Limb (tissue), 2 donors: ENCODE data around the gene RGS19.

ENCODE experiments used
- DNase-seq, 2 donors: peaks; one replicate each; pipeline ENCODE4 v3.0.0-alpha.2; 2016; ENCODE audit errors: extremely low spot score in 2 of 2

RGS19 gene

DNA sequence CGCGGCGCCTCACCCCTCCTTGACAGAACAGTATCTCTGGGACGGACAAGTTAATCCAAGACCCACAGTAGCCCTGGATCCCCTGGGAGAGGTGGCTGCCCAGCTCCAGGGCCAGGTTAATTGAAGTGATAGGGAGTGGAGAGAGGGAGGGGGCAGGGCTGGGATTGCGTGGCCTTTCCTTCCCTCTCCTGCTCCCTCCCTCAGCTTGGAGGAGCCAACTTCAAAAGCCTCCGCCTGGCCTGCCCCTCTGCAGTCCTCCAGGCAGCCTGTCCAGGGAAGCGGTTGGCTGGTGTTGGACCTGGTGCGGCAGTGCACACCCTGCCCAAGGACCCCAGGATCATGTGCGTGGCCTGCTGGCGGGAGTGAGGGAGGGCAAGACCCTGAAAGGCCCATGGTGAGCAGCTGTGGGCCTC, 43.4 kb downstream of the RGS19 start, which contains the start of gene C20orf204:
Gene C20orf204, plus strand, starts transcription at position 250 of the 413 bp plus-strand sequence. Its CDS starts 142 bp downstream, at position 392.
- DNase-seq, result no peak

DNA sequence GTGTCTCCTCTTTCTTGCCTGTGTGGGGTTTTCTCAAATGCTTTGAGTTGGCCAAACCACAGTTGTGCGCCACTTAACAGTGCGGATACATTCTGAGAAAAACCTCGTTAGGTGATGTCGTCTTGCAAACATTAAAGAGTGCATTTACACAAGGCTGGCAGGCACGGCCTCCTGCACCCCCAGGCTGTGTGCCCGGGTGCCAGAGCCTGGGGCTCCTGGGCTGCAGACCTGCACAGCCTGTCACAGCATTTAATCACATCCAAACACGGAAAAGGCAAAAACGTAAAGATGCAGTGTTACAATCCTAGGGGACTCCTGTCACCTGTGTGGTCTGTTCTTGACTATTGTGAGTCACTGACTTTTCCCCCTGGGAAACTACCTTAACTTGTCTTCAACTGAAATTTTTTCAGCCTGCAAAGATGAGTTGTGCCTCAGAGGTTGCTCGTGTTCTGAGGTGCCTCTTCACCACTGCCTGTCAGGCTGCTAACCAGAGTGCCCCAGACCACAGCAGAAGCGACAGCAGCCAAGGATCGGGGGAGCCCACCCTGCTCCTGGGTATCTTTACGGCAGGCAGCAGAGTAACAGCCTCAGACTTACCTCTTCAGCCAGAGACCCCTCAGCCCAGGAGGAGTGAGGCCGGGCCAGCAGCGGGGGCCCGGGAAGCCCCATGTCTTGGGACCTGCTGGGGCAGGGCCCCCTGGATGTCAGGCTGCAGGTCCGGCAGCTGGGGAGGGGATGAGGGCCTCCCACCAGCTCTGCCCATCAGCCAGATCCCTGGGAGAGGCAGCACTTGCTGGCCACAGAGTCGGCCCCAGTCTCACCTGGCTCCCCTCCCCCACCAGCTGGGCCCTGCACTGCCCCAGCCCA, 44.0 kb downstream of the RGS19 start:
- DNase-seq, result no peak

DNA sequence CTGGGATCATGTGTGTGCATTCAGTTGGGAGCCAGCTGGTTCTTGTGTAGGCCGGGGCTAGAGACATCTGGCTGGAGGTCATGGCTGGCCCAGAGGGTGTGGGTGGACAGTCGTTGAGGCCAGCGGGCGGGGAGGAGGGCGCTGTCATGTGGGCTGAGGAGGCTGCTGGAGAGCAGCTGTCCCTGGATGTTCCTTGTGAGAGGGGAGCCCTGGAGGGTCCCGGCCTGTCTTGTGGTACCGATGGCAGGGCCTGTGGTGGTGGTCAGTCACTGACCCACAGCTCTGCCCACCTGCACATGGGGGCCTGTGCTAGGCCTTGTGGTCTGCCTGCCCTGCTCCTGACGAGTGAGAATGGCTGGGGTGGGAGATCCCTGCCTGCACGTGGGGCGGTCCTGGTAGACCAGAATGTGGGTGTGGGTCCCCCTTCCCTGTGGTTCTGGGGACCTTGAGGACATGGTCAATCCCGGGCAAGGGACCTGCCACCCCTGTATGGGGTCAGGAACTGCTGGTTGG, 45.3 kb downstream of the RGS19 start:
- DNase-seq, result no peak

DNA sequence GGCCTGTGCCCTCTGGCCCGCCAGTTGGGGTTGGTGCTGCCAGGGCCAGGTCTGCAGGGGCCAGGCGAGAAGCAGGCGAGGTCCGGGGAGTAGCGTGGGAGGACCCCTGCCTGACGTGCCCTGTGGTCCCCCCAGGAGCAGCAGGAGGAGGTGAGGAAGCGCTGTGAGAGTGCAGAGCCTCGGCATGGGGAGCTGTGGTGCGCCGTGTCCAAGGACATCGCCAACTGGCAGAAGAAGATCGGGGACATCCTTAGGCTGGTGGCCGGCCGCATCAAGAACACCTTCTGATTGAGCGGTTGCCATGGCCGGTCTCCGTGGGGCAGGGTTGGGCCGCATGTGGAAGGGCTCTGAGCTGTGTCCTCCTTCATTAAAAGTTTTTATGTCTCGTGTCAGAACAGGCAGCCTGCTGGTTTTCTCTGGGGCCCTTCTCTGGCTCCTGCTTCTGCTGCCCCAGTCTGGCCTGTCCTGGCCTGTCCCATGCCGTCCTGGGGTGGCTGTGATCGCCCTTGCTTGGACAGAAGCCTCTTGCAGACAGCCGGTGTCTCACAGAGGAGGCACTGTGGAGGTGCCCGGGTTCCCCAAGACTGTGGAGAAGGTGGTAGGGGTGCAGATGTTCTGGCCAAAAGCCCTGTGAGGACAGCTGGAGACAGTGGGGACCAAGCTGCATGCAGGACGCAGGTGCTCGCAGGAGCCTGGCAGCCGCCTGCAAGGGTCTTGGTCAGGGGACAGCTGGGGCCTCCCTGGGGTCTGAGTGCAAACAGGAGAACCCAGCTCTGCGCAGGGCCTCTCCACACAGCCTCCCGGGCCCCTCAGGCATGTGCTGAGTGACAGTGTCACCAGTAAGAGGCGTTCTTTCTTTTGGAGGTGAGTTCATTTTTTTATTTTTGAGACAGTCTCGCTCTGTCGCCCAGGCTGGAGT, 46.4 kb downstream of the RGS19 start:
- DNase-seq, result no peak

DNA sequence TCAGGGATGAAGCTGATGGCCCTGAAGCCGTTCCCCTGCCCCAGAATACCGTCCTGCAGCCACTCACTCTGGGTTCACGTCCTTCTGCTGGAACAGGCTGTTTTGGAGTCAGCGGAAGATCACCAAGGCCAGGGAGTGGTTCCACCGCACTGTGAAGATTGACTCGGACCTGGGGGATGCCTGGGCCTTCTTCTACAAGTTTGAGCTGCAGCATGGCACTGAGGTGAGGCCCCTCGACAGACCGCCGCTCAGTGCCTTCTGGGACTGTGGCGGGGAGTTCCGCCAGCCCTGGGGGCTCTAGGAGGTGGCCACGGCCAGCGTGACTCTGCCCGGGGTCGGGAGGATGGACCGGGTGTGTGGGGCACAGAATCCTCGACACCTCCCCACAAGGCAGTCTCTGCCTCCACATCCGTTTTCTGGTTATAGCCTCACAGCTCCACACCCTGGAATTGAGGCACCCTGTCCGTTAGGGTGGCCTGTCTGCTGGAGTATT, 47.5 kb downstream of the RGS19 start:
- no peak for DNase-seq

DNA sequence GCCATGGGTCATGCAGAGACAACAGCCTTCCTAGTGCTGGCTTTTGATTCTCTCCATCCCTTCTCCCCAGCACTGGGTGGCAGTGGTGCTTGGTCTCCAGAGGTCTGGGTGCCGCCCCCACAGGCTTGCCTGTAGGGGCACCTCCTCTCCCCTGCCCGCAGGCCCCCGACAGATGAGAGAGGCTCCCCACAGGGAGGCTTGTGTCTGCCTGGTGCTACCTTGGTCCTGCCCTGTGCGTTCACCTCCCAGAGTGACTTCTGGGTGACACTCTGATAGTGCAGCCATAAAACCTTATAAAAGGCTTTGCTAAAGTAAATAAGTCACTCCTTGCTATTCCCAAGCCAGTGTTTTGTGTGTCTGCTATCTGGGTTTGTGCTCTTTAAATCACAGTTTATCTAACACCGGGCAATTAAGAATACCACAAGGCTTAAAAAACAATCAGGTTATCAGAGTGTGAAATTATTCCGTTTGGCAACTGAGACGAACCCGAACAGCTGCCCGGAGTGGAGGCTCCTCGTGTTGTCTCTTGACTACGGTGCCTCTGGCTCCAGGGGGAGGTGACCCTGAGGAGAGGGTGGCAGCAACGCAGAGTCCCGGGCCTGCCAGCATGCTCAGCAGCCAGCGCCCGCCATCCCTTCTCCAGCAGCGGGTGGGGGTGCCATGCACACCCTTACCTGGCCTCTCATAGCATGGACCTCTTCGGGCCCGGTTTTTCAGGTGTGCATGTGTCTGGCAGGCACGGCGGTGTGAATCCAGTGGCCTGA, 48.8 kb downstream of the RGS19 start:
- no peak for DNase-seq

DNA sequence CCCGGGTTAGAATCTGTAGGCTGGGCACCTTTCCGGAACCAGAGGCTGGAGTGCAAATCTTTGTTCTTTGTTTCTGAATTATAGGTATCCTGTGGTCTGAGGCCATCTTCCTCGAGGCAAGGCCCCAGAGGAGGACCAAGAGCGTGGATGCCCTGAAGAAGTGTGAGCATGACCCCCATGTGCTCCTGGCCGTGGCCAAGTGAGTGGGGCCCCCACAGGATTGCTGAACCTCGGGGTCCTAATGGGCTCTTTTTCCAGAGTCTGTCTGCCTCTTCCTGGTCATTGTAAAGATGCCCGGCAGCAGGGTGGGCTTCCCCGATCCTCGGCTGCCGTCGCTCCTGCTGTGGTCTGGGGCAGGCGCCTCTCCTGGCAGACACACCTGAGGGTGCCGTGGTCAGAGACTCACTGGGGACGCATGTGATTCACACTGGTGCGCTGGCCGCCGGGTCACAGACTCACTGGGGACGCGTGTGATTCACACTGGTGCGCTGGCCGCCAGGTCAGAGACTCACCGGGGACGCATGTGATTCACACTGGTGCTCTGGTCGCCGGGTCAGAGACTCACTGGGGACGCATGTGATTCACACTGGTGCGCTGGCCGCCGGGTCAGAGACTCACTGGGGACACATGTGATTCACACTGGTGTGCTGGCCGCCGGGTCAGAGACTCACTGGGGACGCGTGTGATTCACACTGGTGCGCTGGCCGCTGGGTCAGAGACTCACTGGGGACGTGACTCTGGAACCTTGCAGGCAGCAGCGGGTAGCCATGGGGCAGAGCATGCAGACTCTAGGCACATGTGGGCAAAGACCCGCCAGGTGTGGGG, 49.8 kb downstream of the RGS19 start:
- no peak for DNase-seq

DNA sequence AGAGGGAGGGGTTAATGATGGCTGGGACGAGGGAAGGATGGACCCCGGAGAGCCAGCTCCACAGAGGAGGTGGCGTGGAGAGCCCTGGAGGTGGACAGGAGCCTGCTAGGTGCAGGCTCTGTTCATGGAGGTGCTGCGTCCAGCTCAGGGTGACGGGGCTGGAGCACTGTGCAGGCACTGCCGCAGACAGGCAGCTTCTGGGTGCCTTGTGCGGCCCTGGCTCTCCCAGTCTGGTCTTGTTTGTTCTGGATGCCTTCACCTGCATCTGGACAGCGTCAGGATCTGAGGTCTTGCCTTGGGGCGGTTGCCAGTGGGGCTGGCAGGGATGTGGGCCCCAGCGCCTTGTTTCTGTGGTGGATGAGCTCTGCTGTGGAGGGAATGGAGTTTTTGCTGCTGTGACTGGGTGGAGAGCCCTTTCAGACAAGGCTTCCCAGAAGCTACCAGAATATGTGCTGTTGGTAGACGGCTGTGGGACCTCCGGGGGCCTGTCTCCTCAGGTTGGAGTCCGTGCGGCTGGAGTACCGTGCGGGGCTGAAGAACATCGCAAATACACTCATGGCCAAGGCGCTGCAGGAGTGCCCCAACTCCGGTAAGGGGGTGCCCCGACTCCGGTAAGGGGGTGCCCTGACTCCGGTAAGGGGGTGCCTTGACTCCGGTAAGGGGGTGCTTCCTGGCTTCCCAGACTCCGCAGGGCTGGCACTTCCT, 51.2 kb downstream of the RGS19 start:
- no peak for DNase-seq

DNA sequence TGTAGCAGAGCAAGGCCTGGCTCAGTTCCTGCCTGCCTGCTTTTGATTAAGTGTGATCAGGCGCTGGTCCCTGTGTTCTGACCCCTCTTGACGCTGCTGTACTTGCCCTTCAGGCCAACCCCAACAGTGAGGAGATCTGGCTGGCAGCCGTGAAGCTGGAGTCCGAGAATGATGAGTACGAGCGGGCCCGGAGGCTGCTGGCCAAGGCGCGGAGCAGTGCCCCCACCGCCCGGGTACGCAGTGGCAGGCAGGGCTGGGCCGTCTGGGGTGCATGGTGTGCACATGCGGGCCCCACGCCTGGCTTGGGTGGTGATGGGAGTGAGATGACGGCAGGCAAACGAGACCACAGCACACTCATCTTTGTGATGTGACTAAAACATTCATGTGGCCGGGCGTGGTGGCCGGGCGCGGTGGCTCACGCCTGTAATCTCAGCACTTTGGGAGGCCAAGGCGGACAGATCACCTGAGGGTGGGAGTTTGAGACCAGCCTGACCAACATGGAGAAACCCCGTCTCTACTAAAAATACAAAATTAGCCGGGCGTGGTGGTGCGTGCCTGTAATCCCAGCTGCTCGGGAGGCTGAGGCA, 53.4 kb downstream of the RGS19 start:
- no peak for DNase-seq

DNA sequence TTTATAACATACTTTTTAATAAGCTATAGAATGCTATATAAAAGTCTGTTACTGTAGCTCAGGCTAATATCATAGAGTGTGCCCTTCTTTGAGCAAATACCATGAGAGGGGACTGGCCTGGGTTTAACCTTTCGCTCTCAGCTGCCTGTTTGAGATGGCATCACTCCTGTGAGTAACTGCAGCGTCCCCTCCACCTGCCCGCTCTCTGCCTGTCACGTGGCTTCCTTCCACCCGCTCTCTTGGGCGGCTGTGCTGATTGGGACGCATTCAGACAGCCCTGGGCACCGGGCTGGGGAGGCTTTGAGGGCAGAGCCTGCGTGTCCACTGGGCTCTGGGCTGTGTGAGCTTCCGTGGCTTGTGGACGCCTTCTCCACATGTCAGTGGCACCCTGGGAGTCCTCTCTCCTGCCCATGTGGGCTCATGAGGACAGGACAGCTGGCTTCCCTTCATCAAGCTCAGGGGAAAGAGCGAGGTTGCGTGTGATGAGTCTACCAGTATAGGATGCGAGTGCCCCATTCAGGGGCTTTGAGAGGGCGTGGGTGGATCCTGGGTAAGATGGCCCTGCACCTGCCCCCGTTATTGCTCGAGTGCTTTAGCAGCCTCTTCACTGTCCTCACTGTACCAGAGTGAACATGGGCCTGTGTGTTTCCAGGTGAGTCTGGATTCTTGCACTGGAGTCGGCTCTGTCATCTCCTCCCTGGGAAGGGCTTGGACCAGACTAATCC, 54.1 kb downstream of the RGS19 start:
- DNase-seq, result no peak

DNA sequence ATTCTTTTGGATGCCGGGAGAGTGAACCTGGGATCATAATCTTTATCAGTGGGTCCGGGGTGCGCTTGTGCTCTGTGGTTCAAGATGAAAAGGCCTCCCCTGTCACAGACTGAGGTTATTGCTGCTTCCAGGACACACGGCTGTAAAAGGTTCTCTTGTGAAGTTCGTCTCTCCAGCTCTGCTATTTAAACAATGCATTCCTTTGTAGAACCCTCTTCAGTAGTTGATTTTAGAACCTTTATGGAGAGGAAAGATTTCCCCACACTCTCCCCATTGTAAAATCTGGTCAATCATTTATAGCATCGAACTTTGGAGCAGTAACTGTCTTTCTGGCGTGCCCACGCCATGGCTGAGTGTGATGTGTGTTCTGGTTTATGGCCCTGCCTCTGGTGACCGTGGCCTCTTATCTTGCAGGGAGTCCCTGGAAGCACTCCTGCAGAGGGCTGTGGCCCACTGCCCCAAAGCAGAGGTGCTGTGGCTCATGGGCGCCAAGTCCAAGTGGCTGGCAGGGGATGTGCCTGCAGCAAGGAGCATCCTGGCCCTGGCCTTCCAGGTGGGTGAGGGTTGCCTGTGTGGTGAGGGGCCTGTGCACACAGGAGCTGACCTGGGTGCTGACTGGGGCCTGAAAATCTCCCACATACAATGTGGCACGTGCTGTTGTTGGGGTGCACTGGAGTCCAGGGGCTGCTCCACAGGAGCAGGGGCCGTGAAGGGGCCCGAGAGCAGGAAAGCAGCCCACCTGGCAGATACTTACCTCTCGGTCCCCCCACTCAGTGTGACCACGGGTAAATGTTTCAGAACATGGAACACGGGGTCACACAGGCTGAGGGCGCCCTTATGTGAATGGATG, 55.0 kb downstream of the RGS19 start:
- DNase-seq, result no peak

DNA sequence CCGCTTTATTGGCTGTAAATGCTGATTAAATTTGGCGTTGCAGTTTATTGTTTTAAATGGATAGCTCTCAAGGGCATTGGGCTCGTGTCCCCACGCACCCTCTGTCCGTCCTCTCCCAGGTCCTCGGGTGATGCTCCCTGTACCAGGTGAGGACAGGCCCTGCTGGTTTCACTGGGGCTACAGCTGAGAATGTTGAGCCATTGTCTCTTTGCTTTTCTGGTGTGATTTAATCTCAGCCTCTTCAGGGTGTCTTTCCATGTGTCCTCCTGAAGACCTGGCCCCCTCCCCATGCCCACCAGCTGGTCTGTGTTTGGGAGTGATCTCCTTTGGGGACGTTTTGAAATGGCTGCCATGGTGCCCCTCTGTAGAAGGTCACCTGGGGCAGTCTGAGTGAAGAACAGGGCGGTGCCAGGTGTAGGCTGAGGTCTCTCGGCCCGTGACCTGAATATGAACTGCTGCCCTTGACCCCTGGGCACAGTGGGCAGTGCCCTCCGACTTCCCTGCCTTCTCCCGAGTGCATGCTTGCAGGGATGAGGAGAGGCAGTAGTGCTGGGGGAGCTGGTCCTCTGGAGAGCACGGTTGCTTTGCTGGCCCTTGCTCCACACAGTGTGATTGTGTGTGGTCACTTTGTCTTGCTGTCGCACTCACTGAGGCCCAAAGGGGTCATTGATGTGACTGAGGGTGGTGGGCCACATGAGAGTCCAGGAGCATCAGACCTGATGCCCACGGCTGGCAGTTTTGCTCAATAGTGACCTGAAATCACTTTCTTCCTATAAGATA, 55.8 kb downstream of the RGS19 start:
- no peak for DNase-seq
